Liver (tissue), 2 donors: ENCODE measurements around the gene MALRD1.

Source experiments
- SP1 ChIP-seq: IDR thresholded peaks from 2 replicates; pipeline ENCODE4 v1.6.1; 2018; ENCODE audit warnings: antibody characterized with exemption, mild to moderate bottlenecking
- YY1 ChIP-seq: IDR thresholded peaks from 2 replicates; pipeline ENCODE4 v1.6.1; 2016; ENCODE audit warnings: antibody characterized with exemption, mild to moderate bottlenecking
- donor health status: healthy.

DNA sequence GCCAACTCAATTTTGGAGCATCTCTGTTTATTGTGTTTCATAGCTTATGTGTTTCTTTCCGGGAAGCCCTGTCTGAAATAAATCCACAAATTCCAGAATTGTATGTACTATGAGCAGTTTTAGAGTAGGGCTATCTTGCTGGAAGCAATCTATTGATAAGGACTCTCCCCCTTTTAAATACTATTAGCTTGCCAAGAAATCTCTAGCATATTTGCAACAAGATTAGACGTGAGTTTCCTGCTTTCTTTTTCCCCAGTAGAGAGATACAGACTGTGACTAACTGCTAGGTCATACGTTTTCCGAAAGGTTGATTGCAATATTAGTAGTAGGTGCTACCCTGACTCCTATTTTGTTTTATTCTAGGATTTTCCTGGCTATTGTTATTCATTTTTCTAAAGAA is 277.0 kb downstream of the MALRD1 start:
- TF ChIP-seq SP1 = no peak
- no peak for TF ChIP-seq YY1
